ENCODE measurements around the gene GNL3. TPM values are rescaled to one million over a fixed set of nuclear protein-coding genes. Genes with fewer than 3 reads are reported as not detected.
A peak's percentile ranks its signal among the peaks of the same experiment; 100 is the strongest.
"Not testable (repeated sequence)": the region's sequence is repeated elsewhere in the genome, so short reads cannot be mapped to it uniquely, and the experiment has no call there.

The GNL3 gene
- polyA plus RNA-seq, 1 experiment: 30.6 TPM

DNA sequence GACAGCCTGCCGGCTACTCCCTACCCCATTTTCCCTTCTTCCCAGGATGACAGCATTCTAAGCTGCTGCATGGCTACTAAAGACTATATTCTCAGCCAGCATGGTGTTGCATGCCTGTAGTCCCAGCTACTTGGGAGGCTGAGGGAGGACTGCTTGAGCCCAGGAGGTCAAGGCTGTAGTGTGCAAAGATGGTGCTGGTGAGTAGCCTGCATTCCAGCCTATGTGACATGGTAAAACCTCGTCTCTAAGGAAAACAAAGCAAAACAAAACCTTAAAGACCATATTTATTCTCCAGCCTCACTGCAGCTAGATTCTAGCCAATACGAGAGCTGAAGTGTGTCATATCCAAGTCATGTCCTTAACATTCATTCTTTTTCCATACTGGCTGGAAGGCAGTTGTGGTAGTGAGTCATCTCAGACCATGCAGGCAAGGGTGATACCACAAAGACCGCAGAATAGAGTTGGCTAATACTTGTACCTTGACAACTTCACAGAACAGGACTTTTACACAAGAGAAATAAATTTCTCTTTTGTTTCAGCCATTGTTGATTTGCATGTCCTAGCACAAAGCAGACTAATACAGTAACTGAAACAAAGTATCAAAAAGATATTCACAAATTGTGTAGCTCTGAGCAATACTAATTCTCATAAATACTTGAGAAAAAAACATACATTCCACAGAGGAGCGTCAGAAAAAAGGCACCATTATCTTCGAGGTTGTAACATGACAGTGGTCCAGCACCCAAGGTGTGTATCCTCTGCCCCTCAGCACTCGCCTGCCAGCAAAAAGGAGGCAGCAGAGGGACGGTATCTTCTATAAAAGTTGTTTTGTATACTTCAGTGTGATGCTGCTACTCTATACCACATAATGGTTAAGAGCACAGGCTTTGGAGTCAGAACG, 15.0 kb upstream of the GNL3 start:
- ChIA-PET POLR2A (interaction anchor here (0.6 kb wide), 2 partner anchors 14 to 118 kb away, joined by 3 to 4 read pairs; no protein-coding TSS in a partner anchor), CTCF (interaction anchor here (0.5 kb wide), 1 partner anchor 29 kb away, joined by 4 read pairs; no protein-coding TSS in a partner anchor)

GRCh38 chr3:52671676-52672075, 14.2 kb upstream of the GNL3 start:
- H3K36me3 ChIP-seq (ENCODE audit: control insufficient read depth, insufficient read depth, low read length): peaks cover 5% of the 10 kb centered on the region
- no peak for DNase-seq (ENCODE audit: low read depth)
- H3K27me3 ChIP-seq (ENCODE audit: control insufficient read depth, insufficient read depth, low read length): no peaks in the 10 kb centered on the region
- POLR2A ChIA-PET: no interaction called here
- no peak for TF ChIP-seq CTCF (IDR thresholded peaks at IDR 0.05; ENCODE audit: insufficient read depth, low read depth, low read length)
- CTCF ChIA-PET: interaction anchor here (1.5 kb wide), 1 partner anchor 9 kb away, joined by 6 read pairs; no protein-coding TSS in a partner anchor
- H3K4me3 ChIP-seq (ENCODE audit: low read depth, low read length): no peak overlapping the region

More for the DNA sequence above, 15.0 kb upstream of the GNL3 start:
- TF ChIP-seq CTCF (IDR thresholded peaks at IDR 0.05; ENCODE audit: insufficient read depth, low read depth, low read length): no peak
- Histone ChIP-seq H3K27me3 (ENCODE audit: control insufficient read depth, insufficient read depth, low read length) (no peaks in the 10 kb centered on the region), H3K36me3 (ENCODE audit: control insufficient read depth, insufficient read depth, low read length) (peaks cover 5% of the 10 kb centered on the region), H3K4me3 (ENCODE audit: low read depth, low read length) (no peak overlapping the region)
- peak; percentile 100 for DNase-seq (ENCODE audit: low read depth)

GRCh38 chr3:52676201-52676600, 9.6 kb upstream of the GNL3 start:
- CTCF ChIA-PET; POLR2A ChIA-PET; DNase-seq (ENCODE audit: low read depth); H3K27me3 ChIP-seq (ENCODE audit: control insufficient read depth, insufficient read depth, low read length); H3K4me3 ChIP-seq (ENCODE audit: low read depth, low read length); H3K36me3 ChIP-seq (ENCODE audit: control insufficient read depth, insufficient read depth, low read length): not testable (repeated sequence)

DNA sequence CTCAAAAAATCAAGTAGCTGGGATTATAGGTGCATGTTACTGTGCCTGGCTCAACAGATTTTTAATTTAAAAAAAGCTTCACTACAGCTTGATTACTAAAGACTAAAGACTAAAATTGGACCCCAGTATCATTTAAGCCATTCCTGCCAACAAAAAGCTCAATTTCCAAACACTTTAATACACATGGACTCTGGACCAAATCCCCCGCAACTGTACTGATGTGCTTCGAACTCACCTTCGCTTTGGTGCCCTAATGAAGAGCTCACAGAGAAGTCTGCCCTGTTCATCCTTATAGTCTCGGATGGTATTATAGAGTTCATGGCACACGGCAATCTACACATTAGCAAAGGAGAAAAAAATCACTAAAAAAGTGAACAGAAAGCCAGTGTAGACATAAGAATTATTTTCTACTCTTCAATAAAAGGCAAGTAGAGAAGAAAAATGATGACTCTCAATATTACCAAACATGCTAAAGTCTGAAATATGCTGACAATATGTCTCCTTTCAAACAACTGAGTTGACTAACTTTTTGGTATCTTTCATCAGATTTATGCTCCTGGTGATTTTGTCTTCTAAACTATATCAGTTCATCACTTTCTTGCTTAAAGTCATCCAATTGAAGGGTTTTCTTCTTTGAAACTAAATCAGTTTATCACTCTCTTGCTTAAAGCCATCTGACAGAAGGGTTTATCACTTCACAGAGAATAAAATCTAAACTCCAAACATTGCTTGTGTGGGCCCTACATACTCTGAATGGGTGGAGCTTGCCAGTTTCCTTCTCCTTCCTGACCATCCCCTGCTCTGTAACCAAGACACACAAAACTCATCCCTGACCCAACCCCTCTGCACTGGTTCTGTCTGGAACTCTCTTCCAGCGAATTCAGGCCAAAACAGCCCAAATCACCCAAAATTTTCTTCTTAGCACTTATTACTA, 7.3 kb upstream of the GNL3 start:
- no peak for DNase-seq (ENCODE audit: low read depth)
- CTCF ChIA-PET: interaction anchor here (0.6 kb wide), 1 partner anchor 395 kb away, joined by 4 read pairs; no protein-coding TSS in a partner anchor
- Histone ChIP-seq H3K4me3 (ENCODE audit: low read depth, low read length) (no peak overlapping the region), H3K27me3 (ENCODE audit: control insufficient read depth, insufficient read depth, low read length) (no peaks in the 10 kb centered on the region), H3K36me3 (ENCODE audit: control insufficient read depth, insufficient read depth, low read length) (no peaks in the 10 kb centered on the region; the same call in 1 of the 2 replicates)
- TF ChIP-seq CTCF (IDR thresholded peaks at IDR 0.05; ENCODE audit: insufficient read depth, low read depth, low read length): no peak
- POLR2A ChIA-PET: no interaction called here

DNA sequence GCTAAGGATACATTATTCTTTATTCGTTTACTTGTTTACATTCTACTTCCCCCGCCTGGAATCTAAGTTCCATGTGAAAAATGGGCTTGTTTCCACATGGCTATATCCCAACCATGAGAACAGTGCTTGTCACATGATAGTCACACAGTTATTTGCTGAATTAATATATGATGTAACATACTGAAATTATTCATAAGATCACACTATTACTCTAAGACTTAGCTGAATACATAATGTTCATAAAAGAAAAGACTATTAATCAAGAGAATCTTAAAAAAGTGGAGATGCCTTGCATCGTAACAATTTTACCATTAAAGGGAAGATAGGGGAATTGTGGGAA, 6.7 kb upstream of the GNL3 start:
- ChIA-PET CTCF (interaction anchor here (0.6 kb wide), 1 partner anchor 394 kb away, joined by 4 read pairs; no protein-coding TSS in a partner anchor), POLR2A (no interaction called here)
- no peaks in the 10 kb centered on the region for H3K27me3 ChIP-seq (ENCODE audit: control insufficient read depth, insufficient read depth, low read length)

More for the DNA sequence above, 6.7 kb upstream of the GNL3 start:
- no peak for DNase-seq (ENCODE audit: low read depth)
- no peaks in the 10 kb centered on the region; the same call in 1 of the 2 replicates for H3K36me3 ChIP-seq (ENCODE audit: control insufficient read depth, insufficient read depth, low read length)
- no peak overlapping the region for H3K4me3 ChIP-seq (ENCODE audit: low read depth, low read length)
- no peak for TF ChIP-seq CTCF (IDR thresholded peaks at IDR 0.05; ENCODE audit: insufficient read depth, low read depth, low read length)

Measured in BJ (cell line).